Measurements from ENCODE around the gene RANBP9. TPM values are rescaled to one million over a fixed set of nuclear protein-coding genes. Genes with fewer than 3 reads are reported as not detected.

RANBP9 gene
- total and polyA plus RNA-seq, 2 of the 13 experiments (the other 11 are each of a cell fraction or from before 2014, with no cell fraction given) = 26.6 to 30.6 TPM

- TF ChIP-seq, protein P1, sequence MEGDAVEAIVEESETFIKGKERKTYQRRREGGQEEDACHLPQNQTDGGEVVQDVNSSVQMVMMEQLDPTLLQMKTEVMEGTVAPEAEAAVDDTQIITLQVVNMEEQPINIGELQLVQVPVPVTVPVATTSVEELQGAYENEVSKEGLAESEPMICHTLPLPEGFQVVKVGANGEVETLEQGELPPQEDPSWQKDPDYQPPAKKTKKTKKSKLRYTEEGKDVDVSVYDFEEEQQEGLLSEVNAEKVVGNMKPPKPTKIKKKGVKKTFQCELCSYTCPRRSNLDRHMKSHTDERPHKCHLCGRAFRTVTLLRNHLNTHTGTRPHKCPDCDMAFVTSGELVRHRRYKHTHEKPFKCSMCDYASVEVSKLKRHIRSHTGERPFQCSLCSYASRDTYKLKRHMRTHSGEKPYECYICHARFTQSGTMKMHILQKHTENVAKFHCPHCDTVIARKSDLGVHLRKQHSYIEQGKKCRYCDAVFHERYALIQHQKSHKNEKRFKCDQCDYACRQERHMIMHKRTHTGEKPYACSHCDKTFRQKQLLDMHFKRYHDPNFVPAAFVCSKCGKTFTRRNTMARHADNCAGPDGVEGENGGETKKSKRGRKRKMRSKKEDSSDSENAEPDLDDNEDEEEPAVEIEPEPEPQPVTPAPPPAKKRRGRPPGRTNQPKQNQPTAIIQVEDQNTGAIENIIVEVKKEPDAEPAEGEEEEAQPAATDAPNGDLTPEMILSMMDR (CRISPR knock-in tag; IDR thresholded peaks at IDR 0.05) = peak; percentile 45; the same call in 1 of the 2 replicates
- TF ChIP-seq TBX2 (CRISPR knock-in tag; IDR thresholded peaks at IDR 0.05; ENCODE audit: borderline replicate concordance) (no peak), RBM39 (IDR thresholded peaks at IDR 0.05; ENCODE audit: low read depth, low read length, poor library complexity, severe bottlenecking) (peak; percentile 22), ZNF709 (CRISPR knock-in tag; IDR thresholded peaks at IDR 0.05) (peak; percentile 1; the same call in 1 of the 2 replicates), ZNF10 (CRISPR knock-in tag; IDR thresholded peaks at IDR 0.05; ENCODE audit: borderline replicate concordance, low read depth) (no peak), ZNF430 (CRISPR knock-in tag; IDR thresholded peaks at IDR 0.05) (peak; percentile 14; the same call in 1 of the 2 replicates), ZIK1 (CRISPR knock-in tag; IDR thresholded peaks at IDR 0.05; ENCODE audit: borderline replicate concordance, low read depth) (peak; percentile 72; the same call in 1 of the 2 replicates), DZIP1 (CRISPR knock-in tag; IDR thresholded peaks at IDR 0.05) (0 out of 2 replicates have a peak, but pooled peaks have one; percentile 15), ZNF547 (CRISPR knock-in tag; IDR thresholded peaks at IDR 0.05) (0 out of 2 replicates have a peak, but pooled peaks have one; percentile 73), RAD21 (CRISPR knock-in tag; IDR thresholded peaks at IDR 0.05) (peak; percentile 85), RFXAP (CRISPR knock-in tag; IDR thresholded peaks at IDR 0.05; ENCODE audit: borderline replicate concordance) (peak; percentile 38; the same call in 1 of the 2 replicates), ZNF672 (CRISPR knock-in tag; IDR thresholded peaks at IDR 0.05) (peak; percentile 19; the same call in 1 of the 2 replicates), ZNF20 (CRISPR knock-in tag; IDR thresholded peaks at IDR 0.05) (no peak), ZNF564 (CRISPR knock-in tag; IDR thresholded peaks at IDR 0.05) (peak; percentile 14; the same call in 1 of the 2 replicates)
- TF ChIP-seq, protein P2, sequence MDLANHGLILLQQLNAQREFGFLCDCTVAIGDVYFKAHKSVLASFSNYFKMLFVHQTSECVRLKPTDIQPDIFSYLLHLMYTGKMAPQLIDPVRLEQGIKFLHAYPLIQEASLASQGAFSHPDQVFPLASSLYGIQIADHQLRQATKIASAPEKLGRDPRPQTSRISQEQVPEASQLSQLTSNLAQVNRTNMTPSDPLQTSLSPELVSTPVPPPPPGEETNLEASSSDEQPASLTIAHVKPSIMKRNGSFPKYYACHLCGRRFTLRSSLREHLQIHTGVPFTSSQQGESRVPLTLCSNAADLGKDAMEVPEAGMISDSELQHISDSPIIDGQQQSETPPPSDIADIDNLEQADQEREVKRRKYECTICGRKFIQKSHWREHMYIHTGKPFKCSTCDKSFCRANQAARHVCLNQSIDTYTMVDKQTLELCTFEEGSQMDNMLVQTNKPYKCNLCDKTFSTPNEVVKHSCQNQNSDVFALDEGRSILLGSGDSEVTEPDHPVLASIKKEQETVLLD (CRISPR knock-in tag; IDR thresholded peaks at IDR 0.05; ENCODE audit: low read depth) = peak; percentile 43; the same call in 1 of the 2 replicates
- TF ChIP-seq, protein P3, sequence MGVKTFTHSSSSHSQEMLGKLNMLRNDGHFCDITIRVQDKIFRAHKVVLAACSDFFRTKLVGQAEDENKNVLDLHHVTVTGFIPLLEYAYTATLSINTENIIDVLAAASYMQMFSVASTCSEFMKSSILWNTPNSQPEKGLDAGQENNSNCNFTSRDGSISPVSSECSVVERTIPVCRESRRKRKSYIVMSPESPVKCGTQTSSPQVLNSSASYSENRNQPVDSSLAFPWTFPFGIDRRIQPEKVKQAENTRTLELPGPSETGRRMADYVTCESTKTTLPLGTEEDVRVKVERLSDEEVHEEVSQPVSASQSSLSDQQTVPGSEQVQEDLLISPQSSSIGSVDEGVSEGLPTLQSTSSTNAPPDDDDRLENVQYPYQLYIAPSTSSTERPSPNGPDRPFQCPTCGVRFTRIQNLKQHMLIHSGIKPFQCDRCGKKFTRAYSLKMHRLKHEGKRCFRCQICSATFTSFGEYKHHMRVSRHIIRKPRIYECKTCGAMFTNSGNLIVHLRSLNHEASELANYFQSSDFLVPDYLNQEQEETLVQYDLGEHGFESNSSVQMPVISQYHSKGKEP (CRISPR knock-in tag; IDR thresholded peaks at IDR 0.05) = peak; percentile 22; the same call in 1 of the 2 replicates
- TF ChIP-seq, protein P4, sequence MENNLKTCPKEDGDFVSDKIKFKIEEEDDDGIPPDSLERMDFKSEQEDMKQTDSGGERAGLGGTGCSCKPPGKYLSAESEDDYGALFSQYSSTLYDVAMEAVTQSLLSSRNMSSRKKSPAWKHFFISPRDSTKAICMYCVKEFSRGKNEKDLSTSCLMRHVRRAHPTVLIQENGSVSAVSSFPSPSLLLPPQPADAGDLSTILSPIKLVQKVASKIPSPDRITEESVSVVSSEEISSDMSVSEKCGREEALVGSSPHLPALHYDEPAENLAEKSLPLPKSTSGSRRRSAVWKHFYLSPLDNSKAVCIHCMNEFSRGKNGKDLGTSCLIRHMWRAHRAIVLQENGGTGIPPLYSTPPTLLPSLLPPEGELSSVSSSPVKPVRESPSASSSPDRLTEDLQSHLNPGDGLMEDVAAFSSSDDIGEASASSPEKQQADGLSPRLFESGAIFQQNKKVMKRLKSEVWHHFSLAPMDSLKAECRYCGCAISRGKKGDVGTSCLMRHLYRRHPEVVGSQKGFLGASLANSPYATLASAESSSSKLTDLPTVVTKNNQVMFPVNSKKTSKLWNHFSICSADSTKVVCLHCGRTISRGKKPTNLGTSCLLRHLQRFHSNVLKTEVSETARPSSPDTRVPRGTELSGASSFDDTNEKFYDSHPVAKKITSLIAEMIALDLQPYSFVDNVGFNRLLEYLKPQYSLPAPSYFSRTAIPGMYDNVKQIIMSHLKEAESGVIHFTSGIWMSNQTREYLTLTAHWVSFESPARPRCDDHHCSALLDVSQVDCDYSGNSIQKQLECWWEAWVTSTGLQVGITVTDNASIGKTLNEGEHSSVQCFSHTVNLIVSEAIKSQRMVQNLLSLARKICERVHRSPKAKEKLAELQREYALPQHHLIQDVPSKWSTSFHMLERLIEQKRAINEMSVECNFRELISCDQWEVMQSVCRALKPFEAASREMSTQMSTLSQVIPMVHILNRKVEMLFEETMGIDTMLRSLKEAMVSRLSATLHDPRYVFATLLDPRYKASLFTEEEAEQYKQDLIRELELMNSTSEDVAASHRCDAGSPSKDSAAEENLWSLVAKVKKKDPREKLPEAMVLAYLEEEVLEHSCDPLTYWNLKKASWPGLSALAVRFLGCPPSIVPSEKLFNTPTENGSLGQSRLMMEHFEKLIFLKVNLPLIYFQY (CRISPR knock-in tag; IDR thresholded peaks at IDR 0.05; ENCODE audit: borderline replicate concordance) = peak; percentile 16; the same call in 1 of the 2 replicates
Measured at GRCh38 chr6:13574149-13574570, 137.5 kb downstream of the RANBP9 start (continued).
